Measurements from ENCODE around the gene MN1. TPM values are rescaled to one million over a fixed set of nuclear protein-coding genes. Genes with fewer than 3 reads are reported as not detected.
A peak's percentile ranks its signal among the peaks of the same experiment; 100 is the strongest.

Gene MN1
- total and polyA plus RNA-seq, 2 experiments from 2014 or later: 1.0 to 6.8 TPM

DNA sequence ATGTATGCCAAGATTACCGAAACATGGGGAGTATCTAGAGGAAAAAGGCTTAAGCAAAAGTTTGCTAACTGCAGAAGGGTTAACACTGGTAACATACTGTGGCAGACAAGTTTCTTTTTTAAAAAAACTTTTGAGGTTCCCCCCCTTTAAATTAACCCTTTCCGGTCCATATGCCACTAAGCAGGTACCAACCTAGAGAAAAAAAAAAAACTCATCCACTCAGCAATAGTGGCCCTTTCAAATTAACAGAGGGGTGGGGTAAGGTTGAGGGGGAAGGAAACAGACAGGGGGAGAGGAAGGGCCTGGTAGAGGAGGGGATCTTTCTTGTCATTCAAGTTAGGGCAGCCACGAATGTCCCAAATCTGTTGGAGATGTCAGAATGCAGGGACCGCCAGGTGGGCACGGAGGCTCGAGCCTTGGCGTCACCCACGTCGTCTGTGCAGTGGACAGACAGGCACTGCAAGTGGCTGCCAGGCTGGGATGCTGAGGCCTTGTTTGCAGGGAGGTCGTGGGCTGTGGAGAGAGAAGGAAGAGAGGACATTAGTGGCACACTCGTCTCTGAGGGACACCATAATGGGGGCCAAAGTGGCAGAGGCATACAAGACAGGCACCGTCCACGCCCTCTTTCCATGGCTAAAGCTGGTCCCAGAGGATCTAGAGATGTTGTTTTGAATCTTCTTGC is 50.8 kb downstream of the MN1 start:
- Mint-ChIP-seq H3K4me1 (peaks cover 54% of the 10 kb centered on the region), H3K4me3 (peak overlapping the region; percentile 42; the same call in 1 of the 3 replicates), H3K27ac (no peak overlapping the region), H3K9me3 (no peaks in the 10 kb centered on the region; the same call in 2 of the 3 replicates), H3K36me3 (ENCODE audit: low read depth) (no peaks in the 10 kb centered on the region), H3K27me3 (ENCODE audit: insufficient read depth, low read depth, poor library complexity) (peaks cover 15% of the 10 kb centered on the region)
- TF ChIP-seq, protein P1, sequence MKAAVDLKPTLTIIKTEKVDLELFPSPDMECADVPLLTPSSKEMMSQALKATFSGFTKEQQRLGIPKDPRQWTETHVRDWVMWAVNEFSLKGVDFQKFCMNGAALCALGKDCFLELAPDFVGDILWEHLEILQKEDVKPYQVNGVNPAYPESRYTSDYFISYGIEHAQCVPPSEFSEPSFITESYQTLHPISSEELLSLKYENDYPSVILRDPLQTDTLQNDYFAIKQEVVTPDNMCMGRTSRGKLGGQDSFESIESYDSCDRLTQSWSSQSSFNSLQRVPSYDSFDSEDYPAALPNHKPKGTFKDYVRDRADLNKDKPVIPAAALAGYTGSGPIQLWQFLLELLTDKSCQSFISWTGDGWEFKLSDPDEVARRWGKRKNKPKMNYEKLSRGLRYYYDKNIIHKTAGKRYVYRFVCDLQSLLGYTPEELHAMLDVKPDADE (IDR thresholded peaks at IDR 0.05): no peak
- TF ChIP-seq ZNF114 (CRISPR knock-in tag; IDR thresholded peaks at IDR 0.05): no peak
- TF ChIP-seq EZH2phosphoT487 (IDR thresholded peaks at IDR 0.05; ENCODE audit: unreplicated experiment): no peak
- no peak for TF ChIP-seq STAT1 (IDR thresholded peaks at IDR 0.05; ENCODE audit: unreplicated experiment)
- TF ChIP-seq CREB1 (CRISPR knock-in tag; IDR thresholded peaks at IDR 0.05; ENCODE audit: low read depth): no peak
- TF ChIP-seq NANOG (IDR thresholded peaks at IDR 0.05; ENCODE audit: borderline replicate concordance): no peak
- TF ChIP-seq ZNF331 (CRISPR knock-in tag; IDR thresholded peaks at IDR 0.05; ENCODE audit: low read depth): no peak
- no peak for TF ChIP-seq JUNB (IDR thresholded peaks at IDR 0.05; ENCODE audit: unreplicated experiment)
- TF ChIP-seq, protein P2, sequence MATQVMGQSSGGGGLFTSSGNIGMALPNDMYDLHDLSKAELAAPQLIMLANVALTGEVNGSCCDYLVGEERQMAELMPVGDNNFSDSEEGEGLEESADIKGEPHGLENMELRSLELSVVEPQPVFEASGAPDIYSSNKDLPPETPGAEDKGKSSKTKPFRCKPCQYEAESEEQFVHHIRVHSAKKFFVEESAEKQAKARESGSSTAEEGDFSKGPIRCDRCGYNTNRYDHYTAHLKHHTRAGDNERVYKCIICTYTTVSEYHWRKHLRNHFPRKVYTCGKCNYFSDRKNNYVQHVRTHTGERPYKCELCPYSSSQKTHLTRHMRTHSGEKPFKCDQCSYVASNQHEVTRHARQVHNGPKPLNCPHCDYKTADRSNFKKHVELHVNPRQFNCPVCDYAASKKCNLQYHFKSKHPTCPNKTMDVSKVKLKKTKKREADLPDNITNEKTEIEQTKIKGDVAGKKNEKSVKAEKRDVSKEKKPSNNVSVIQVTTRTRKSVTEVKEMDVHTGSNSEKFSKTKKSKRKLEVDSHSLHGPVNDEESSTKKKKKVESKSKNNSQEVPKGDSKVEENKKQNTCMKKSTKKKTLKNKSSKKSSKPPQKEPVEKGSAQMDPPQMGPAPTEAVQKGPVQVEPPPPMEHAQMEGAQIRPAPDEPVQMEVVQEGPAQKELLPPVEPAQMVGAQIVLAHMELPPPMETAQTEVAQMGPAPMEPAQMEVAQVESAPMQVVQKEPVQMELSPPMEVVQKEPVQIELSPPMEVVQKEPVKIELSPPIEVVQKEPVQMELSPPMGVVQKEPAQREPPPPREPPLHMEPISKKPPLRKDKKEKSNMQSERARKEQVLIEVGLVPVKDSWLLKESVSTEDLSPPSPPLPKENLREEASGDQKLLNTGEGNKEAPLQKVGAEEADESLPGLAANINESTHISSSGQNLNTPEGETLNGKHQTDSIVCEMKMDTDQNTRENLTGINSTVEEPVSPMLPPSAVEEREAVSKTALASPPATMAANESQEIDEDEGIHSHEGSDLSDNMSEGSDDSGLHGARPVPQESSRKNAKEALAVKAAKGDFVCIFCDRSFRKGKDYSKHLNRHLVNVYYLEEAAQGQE (IDR thresholded peaks at IDR 0.05; ENCODE audit: unreplicated experiment): no peak
- TF ChIP-seq POLR2AphosphoS5 (IDR thresholded peaks at IDR 0.05; ENCODE audit: low read depth): no peak
- TF ChIP-seq, protein P3, sequence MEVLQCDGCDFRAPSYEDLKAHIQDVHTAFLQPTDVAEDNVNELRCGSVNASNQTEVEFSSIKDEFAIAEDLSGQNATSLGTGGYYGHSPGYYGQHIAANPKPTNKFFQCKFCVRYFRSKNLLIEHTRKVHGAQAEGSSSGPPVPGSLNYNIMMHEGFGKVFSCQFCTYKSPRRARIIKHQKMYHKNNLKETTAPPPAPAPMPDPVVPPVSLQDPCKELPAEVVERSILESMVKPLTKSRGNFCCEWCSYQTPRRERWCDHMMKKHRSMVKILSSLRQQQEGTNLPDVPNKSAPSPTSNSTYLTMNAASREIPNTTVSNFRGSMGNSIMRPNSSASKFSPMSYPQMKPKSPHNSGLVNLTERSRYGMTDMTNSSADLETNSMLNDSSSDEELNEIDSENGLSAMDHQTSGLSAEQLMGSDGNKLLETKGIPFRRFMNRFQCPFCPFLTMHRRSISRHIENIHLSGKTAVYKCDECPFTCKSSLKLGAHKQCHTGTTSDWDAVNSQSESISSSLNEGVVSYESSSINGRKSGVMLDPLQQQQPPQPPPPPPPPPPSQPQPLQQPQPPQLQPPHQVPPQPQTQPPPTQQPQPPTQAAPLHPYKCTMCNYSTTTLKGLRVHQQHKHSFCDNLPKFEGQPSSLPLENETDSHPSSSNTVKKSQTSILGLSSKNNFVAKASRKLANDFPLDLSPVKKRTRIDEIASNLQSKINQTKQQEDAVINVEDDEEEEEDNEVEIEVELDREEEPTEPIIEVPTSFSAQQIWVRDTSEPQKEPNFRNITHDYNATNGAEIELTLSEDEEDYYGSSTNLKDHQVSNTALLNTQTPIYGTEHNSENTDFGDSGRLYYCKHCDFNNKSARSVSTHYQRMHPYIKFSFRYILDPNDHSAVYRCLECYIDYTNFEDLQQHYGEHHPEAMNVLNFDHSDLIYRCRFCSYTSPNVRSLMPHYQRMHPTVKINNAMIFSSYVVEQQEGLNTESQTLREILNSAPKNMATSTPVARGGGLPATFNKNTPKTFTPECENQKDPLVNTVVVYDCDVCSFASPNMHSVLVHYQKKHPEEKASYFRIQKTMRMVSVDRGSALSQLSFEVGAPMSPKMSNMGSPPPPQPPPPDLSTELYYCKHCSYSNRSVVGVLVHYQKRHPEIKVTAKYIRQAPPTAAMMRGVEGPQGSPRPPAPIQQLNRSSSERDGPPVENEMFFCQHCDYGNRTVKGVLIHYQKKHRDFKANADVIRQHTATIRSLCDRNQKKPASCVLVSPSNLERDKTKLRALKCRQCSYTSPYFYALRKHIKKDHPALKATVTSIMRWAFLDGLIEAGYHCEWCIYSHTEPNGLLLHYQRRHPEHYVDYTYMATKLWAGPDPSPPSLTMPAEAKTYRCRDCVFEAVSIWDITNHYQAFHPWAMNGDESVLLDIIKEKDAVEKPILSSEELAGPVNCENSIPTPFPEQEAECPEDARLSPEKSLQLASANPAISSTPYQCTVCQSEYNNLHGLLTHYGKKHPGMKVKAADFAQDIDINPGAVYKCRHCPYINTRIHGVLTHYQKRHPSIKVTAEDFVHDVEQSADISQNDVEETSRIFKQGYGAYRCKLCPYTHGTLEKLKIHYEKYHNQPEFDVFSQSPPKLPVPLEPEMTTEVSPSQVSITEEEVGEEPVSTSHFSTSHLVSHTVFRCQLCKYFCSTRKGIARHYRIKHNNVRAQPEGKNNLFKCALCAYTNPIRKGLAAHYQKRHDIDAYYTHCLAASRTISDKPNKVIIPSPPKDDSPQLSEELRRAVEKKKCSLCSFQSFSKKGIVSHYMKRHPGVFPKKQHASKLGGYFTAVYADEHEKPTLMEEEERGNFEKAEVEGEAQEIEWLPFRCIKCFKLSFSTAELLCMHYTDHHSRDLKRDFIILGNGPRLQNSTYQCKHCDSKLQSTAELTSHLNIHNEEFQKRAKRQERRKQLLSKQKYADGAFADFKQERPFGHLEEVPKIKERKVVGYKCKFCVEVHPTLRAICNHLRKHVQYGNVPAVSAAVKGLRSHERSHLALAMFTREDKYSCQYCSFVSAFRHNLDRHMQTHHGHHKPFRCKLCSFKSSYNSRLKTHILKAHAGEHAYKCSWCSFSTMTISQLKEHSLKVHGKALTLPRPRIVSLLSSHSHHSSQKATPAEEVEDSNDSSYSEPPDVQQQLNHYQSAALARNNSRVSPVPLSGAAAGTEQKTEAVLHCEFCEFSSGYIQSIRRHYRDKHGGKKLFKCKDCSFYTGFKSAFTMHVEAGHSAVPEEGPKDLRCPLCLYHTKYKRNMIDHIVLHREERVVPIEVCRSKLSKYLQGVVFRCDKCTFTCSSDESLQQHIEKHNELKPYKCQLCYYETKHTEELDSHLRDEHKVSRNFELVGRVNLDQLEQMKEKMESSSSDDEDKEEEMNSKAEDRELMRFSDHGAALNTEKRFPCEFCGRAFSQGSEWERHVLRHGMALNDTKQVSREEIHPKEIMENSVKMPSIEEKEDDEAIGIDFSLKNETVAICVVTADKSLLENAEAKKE (CRISPR knock-in tag; IDR thresholded peaks at IDR 0.05): no peak
- TF ChIP-seq, protein P4, sequence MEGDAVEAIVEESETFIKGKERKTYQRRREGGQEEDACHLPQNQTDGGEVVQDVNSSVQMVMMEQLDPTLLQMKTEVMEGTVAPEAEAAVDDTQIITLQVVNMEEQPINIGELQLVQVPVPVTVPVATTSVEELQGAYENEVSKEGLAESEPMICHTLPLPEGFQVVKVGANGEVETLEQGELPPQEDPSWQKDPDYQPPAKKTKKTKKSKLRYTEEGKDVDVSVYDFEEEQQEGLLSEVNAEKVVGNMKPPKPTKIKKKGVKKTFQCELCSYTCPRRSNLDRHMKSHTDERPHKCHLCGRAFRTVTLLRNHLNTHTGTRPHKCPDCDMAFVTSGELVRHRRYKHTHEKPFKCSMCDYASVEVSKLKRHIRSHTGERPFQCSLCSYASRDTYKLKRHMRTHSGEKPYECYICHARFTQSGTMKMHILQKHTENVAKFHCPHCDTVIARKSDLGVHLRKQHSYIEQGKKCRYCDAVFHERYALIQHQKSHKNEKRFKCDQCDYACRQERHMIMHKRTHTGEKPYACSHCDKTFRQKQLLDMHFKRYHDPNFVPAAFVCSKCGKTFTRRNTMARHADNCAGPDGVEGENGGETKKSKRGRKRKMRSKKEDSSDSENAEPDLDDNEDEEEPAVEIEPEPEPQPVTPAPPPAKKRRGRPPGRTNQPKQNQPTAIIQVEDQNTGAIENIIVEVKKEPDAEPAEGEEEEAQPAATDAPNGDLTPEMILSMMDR (conservative IDR thresholded peaks at IDR 0.05; ENCODE audit: low read depth in 2 of 2): no peak
- no peak for TF ChIP-seq EZH2 (IDR thresholded peaks at IDR 0.05; ENCODE audit: low read depth, unreplicated experiment)
- Histone ChIP-seq H3K36me3 (ENCODE audit: insufficient read depth) (no peaks in the 10 kb centered on the region), H3K4me1 (ENCODE audit: insufficient read depth) (peaks cover 50% of the 10 kb centered on the region), H3K27me3 (ENCODE audit: insufficient read depth) (no peaks in the 10 kb centered on the region), H3K4me2 (peak overlapping the region; percentile 62), H3K4me3 (peak overlapping the region; percentile 37; the same call in 1 of the 2 replicates), H2AFZ (no peak overlapping the region), H3K79me2 (replicated peaks; ENCODE audit: insufficient read depth) (peaks cover 2% of the 10 kb centered on the region; the same call in 1 of the 2 replicates), H3F3A (replicated peaks; ENCODE audit: low read depth) (peaks cover 7% of the 10 kb centered on the region; the same call in 1 of the 2 replicates), H4K20me1 (replicated peaks; ENCODE audit: insufficient read depth) (no peaks in the 10 kb centered on the region), H3K27ac (ENCODE audit: low read depth) (no peak overlapping the region), H3K9me2 (ENCODE audit: insufficient read depth) (no peaks in the 10 kb centered on the region)
- ATAC-seq (no peak), DNase-seq (ENCODE audit: low spot score) (no peak)
